GM18499 (cell line): ENCODE measurements around the gene CP.
A peak's percentile ranks its signal among the peaks of the same experiment; 100 is the strongest.
"Not testable (repeated sequence)": the region's sequence is repeated elsewhere in the genome, so short reads cannot be mapped to it uniquely, and the experiment has no call there.

Source experiments
- ATAC-seq: cut with Tn5 transposase; IDR thresholded peaks from one replicate; pipeline ENCODE4 v1.9.1; 2021; ENCODE audit warnings: moderate number of reproducible peaks; ENCODE audit not compliant: insufficient read depth, unreplicated experiment

The CP gene

DNA sequence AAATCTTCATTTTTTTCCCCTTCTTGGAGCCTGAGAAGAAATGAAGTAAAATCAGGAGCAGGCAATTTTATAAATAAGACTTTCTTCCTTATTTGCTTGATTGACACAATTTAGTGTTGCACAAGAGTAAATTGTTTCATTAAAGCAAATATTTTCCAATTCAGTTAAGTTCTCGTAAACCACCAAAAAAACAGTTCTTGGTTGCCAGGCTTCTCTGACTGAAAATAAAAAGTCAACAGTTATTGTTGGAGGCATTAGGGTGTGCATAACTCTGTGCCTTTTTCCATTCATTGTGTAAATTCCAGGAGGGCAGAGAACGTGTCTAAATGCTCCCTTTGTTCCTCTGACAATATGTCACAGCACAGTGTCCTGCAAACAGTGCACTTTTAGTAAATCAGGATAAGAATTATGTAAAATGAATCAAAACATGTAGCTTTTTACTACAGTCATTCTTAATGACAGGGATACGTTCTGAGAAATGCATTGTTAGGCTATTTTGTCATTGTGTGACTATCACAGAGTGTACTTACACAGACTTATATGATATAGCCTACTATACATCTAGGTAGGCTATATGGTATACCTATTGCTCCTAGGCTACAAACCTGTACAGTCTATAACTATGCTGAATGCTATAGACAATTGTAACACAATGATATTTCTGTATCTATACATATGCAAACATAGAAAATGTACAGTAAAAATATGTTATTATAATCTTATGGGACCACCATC is at the start of gene CP:
CP (minus strand) TSS at position 47 of the 735 bp plus-strand sequence; CDS start at position 10, 37 bp downstream.
- no peak for ATAC-seq

DNA sequence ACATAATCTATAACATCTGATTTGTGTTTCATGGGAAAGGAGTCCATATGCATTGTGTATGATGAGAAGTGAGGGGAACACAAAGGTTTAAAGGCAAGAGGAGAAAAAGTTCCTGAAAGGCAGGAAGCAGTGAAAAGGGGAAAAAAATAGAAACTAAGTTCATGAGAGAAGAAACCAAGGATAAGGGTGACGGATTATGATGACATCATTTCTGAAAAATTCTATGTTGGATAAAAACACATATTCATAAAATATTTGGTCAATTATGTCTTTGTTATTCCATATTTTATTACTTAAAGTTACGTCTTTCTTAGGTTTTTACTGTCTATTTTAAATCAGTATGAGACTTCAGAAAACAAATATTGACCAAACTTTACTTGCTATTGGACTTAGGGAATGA is 48.6 kb upstream of the CP start:
- no peak for ATAC-seq

DNA sequence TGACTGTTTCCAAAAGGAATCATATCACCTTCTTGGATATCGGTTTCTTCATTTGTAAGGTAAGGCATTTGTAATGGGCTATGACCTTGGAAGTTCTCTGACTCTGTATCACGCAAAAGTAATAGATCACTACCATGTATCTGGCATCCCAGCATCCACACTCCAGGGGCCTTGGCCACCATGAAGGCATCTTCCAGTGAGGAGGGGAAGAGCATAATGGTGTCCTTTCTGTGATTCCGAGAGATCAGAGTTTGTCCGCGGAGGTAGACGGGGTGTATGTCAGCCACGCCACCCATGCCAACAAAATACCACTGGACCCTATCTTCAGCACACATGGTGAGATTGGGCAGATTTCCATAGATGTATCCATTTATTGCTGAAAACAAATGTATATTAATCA is 48.1 kb upstream of the CP start:
- ATAC-seq, result no peak

DNA sequence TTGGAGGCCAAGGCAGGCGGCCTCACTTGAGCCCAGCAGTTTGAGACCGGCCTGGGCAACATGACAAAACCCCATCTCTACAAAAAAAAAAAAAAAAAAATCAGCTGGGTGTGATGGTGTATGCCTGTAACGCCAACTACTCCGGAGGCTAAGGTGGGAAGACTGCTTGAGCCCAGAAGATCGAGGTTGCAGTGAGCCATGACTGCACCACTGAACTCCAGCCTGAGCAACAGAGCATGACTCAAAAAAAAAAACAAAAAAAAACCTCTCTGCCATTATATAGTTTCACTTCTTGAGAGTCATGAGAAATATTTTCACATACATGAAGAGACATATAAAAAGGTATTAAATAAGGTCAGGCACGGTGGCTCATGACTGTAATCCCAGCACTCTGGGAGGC is 45.9 kb upstream of the CP start:
- peak; percentile 60 for ATAC-seq

DNA sequence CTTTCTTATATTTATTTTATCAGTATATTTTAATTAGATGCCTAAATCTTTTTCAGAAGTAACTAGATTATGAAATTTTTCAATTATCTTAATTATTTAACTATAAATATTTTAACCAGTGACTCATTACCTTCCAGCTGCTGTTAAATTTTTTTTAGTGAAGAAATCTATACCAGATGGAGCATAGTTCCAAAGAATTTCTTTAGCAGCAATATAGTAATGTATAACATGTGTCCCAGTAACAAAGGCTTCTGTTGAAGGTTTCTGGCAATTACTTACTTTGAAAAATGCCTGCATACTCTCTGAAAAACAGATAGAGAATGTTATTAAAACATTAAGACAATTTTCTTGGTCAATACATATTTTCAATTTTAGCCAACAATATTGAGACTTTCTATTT is 45.1 kb upstream of the CP start:
- ATAC-seq, result no peak

DNA sequence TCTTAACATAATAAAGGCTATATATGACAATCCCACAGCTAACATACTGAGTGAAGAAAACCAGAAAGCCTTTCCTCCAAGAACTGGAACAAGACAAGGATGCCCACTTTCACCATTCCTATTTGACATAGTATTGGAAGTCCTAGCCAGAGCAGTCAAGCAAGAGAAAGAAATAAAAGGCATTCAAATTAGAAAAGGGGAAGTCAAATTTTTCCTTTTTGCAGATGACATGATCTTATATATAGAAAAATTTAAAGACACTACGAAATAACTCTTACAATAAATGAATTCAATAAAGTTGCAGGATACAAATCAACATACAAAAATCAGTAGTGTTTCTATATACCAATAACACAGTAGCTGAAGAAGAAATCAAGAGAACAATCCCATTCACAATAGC is 42.2 kb upstream of the CP start:
- ATAC-seq, result no peak

DNA sequence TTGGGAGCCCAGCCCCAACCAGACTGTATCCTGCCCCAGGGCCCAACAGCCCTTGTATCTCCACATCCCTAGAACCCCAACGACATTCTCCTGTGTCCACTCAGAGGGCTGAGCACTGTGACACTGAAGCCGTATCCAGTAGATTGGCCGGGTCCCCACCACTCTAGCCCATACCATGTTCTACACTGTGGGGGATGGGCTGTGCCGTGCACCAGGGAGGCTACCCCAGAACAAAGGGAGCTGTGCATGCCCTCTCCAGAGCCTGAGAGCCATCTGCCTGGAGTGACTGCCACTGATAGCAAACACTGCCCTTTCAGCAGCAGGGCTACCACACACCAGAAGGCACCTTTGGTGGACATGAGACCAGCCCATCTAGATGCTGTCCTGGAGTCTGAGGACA is 37.1 kb upstream of the CP start:
- ATAC-seq, result no peak

DNA sequence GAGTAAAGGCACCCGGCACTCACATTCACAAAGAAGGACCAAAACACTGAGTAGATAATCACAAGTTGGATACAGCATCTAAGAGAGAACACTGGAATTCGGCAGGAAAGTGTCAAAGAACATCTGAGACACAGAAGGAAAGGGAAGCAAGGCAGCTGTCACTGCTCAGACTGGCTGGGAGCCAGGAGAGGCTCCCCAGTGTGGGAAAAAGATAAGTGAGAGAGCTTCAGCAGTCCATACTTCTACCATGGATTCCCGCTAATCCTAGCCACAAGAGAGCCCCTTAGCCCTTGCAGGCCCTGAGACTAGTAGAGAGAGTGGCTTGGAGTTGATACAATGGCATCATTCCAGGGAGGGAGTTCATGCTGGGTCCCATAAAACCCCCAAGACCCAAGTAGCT is 36.7 kb upstream of the CP start:
- ATAC-seq, result no peak

DNA sequence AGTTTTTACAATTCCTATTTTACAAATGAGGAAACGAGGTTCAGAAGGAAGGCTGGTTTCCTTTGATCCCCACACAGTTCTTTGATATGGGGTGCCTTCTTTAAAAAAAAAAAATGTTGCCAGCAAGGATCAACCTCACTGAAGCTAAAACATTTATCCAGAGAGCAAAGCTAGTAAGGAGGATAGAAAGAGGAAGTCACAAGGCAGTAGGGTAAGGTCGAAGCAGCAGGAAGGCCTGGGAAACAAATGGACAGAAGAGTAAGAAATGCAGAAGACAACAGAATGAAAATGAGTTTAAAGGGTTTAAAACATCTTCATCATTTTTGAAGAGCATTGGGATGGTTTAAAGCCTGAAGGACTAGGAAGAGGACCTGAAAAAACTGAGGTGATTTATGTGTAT is 30.6 kb upstream of the CP start:
- no peak for ATAC-seq

DNA sequence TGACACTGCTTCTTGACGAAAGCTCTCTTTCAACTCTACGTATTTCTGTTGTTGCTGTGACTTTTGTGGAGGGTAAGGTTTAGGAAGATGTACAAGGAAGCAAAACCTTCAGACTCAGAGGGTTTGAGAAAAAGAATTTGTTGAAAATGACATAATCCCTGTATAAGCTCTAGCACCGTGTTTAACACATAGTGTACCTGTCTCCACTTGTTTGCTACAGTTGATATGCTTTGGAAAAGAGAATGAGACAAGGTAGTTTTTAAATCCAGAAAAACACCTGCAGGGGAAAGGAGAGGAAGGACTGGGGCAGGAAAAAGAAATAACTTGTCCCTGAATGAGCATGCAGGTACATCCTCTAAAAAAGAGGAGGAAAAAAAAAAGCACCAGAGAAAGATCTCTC is 29.6 kb upstream of the CP start:
- no peak for ATAC-seq

DNA sequence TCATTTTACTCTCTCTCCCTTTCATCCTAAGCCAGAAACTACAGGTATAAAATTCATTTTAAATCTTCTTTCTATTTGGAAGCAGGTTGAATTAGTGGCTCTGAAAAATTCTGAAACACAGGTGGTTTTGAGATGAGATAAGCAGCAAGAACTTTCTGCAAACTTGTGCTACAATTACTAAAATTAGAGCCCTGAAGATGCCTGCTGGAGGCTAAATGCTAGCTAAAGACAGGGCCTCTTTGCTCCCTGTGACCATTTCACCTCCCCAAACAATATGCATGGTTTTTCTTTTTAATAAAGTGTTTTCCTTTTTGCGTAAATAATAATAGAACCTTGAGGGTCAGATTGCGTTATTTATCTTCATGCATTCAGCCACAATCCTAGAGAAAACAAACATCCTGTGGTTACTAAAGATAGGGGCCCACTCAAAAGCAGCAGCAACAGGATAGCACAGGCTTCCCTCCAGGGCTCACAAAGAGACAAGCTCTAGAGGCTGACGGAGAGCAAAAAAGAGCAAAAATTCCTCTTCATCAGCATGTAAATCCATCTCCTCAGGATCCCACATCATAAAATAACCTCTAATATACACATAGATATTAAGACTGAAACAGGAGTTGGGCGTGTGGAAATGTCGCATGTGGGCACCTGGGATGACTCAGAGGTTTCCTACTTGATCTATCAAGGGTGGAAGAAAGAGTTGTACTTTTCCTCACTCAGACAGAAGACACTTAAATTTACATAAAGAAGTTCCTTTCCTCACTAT is 26.5 kb upstream of the CP start:
- ATAC-seq, result peak; percentile 45

DNA sequence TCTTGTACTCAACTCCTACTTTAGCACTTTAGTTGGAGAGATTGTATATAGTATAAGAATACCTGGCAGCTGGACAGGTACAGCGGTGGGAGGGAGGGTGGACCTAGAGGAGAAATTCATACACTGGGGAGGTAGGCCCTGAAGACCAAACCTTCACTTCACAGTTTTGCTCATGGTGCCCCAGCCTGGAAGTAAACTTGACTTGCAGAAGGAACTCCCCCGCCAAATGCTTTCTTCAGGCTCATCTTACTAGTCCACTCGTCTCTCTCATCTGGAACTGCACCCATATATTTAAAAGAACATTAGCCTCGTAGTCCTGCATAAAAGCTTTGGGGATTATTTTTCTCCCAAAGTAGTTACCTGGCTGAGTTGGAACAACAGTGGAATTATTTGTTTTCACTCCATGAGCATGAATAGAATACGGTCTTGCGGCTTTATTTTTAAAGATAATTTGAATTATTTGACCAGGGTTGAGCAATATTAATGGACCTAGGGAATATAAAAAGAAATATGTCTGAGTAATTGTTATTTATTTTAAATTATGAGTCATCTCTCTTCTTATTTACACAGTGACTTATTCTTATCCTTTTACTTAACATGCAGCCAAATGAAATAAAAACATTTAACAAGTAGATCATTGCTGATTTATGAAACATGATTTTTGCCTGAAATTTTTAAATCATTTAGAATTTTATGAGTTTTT is 25.5 kb upstream of the CP start:
- ATAC-seq, result no peak

DNA sequence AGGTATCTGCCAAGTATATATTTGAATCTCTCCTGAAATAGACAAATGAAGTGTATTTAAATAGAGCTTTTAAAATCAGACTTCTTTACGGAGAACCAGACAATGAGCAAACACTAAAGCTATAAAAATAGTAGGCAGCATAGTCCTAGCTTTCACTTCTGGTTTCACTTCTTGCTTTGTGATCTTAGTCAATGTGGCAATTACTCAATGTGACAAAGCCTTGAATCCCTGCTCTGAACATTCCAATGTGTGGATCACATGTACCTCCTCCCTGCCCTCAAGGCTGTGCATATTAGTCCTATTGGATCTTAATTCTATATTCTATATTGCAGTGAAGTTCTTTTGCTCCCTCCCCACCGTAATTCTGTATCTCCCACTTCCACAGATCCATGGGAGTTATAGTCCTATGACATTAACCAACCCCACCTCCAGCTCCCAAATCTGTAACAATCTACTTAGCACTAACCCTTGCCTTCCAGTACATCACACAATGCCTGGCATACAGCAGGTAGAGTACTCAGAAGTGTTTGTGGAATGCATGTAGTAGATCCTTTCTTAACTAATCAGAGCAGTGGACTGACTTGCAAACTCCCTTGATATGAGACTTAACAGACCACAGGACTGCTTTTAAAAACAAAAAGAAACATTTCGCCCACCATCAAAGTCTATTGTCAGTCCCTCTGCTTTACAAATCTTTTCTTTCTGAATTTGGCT is 24.3 kb upstream of the CP start:
- ATAC-seq, result peak; percentile 67

DNA sequence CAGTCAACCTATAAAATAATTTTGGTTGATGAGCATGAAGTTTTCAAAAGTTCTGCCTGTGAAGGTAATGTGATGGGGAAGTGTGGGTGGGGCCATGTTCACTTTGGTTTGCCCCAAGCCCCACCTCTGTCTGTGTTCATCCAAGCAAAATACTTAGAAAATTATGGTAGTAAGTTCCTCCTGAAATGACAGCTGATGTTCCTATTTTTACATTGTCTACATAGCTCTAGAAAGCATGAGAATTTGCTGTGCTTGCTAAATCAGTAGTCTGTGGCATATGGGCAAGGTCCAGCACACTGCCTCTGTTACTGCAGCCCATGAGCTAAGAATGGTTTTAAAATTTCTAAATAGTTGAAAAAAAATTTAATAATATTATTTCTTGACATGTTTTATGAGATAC is 21.9 kb upstream of the CP start:
- ATAC-seq, result no peak

DNA sequence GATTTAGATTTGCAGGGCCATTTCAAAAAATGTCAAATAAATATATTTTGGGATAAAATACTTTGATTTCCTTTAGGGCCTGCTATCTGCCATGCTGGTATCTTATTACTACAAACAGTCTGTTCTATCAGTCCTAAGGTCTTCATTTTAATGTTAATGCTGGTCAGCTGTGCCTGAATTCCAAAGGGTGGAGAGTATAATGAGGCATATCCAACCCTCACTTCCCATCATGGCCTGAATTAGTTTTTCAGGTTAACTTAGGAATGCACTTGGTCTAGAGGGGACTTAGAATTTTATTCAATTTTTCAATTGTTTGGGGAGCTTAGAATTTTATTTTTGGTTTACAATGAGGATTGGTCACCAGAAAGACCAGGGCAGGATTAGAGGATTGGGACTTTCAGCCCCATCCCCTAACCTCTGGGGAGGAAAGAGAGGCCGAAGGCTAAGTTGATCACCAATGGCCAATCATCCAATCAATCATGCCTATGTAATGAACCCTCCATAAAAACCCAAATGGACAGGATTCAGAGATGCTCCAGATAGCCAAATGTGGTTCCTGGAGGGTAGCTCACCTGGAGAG is 17.8 kb upstream of the CP start:
- no peak for ATAC-seq

DNA sequence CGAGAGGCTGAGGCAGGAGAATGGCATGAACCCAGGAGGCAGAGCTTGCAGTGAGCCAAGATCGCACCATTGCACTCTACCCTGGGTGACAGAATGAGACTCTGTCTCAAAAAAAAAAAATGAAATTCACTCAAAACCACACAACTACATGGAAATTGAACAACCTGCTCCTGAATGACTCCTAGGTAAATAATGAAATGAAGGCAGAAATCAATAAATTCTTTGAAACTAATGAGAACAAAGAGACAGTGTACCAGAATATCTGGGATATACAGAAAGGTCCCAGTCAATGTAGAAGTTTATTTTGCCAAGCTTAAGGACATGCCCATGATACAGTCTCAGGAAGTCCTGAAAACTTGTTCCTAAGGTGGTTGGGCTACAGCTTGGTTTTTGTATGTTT is 16.6 kb upstream of the CP start:
- not testable (repeated sequence) for ATAC-seq

DNA sequence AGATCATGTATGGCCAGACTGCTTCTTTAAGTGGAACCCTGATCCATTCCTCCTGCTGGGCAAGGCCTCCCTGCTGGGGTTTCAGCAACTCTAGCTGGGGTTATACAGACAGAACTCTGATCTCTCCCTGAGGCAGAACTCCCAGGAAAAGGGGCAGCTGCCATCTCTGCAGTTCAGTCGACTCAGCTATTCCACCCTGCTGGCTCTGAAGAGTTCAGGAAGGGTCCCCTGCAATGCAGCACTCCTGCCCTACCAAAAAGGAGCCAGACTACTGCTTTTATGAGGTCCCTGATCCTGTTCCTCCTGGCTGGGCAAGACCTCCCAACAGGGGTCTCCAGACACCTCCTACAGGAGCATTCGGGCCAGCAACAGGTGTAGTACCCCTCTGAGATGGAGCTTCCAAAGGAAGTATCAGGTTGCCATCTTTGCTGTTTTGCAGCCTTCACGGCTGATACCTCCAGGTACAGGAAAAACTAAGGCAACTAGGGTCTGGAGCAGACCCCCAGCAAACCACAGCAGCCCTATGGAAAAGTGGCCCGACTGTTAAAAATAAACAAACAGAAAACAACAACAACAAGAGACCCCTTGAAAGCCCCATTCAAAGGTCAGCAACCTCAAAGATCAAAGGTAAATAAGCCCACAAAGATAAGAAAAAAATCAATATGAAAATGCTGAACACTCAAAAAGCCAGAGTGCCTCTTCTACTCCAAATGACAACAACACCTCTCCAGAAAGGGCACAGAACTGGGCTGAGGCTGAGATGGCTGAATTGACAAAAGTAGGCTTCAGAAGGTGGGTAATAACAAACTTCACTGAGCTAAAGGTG is 14.2 kb upstream of the CP start:
- ATAC-seq, result no peak

DNA sequence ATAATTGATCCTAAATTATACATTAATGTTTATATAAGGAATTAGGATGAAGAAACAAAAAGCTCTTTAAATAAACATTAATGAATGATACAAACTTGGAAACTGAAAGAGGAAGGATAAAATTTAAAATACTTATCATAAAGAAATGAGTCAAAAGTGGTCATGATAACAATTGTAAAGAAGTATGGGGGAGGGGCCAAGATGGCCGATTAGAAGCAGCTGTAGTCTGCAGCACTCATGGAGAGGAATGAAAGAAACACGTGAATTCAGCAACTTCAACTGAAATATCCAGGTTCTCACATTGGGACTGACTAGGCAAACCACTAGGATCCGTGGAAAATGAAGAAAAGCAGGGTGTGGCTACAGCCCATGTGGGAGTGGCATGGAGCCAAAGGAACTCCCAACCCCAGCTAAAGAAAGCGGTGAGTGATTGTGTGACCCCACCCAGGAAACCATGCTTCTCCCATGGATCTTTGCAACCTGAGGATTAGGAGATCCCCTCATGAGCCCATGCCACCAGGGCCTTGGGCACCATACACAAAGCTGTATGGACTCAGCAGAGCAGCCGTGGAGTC is 13.1 kb upstream of the CP start:
- no peak for ATAC-seq

DNA sequence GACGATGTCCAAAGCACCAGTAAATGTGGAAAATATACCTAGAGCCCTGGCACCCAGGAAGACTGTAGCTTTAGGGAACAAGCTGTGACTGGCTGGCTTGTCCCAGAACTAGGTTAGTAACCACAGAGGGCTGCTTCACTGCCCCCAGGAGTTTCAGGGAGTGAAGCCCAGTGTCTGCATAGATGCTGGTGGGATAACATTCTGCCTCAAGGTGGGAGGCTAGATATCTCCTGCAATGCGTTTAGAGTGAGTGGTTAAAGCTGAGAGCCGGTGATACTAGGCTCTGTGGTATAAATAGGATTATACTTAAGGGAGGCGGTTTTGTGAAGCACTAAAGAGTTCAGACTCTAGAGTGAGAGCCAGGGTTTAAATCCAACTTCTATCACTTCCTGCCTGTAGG is 11.7 kb upstream of the CP start:
- no peak for ATAC-seq
